ENCODE data around the gene ANKRD12. TPM values are rescaled to one million over a fixed set of nuclear protein-coding genes. Genes with fewer than 3 reads are reported as not detected.

The ANKRD12 gene
- total RNA-seq, 2 experiments from 2014 or later = 57.5 to 96.0 TPM

- DNase-seq (no peak), ATAC-seq (no peak)
- Mint-ChIP-seq H3K4me1 (peaks cover 62% of the 10 kb centered on the region), H3K27ac (peak overlapping the region; percentile 97), H3K4me3 (peak overlapping the region; percentile 89), H3K9me3 (ENCODE audit: low read depth) (no peaks in the 10 kb centered on the region), H3K27me3 (no peaks in the 10 kb centered on the region), H3K36me3 (ENCODE audit: low read depth) (peaks cover 70% of the 10 kb centered on the region)
- CTCF ChIA-PET = interaction anchor here (0.8 to 2.2 kb wide), 3 partner anchors 19 to 26 kb away, joined by 3 to 11 read pairs (median 3); no protein-coding TSS in a partner anchor
- intact Hi-C loops (cut with DNase I, micrococcal nuclease) = loop anchor here in 1 of 2 experiments (10.0 kb wide), 1 partner anchor 809 kb away; the partner anchor contains the start of gene VAPA
- POLR2A ChIA-PET = interaction anchor here (1.1 to 2.9 kb wide), 3 partner anchors 12 to 23 kb away, joined by 3 to 11 read pairs (median 4); no protein-coding TSS in a partner anchor
These were observed 31.2 kb upstream of the ANKRD12 start for GRCh38 chr18:9105420-9105819.

DNA sequence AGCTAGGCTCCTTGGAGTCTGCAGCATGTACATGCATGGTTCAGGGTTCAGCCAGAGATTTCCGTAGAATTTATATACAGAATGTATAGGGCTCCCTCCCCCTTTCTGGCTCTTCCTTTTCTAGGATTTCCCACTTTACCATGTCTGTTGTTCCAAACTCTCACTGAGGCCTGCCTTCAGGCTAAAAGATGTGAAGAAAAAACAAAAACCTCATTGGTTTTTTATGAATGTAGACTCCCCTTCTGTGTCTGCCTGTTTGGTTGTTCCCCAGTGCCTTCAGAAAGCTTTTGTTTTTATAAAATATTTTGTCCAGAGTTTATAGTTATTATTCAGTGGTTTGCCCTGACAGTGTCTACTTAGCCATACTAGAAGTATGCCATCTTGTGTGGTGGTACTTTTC is 30.5 kb upstream of the ANKRD12 start:
- H3K36me3 Mint-ChIP-seq (ENCODE audit: low read depth) = peaks cover 76% of the 10 kb centered on the region
- DNase-seq = no peak
- H3K27ac Mint-ChIP-seq = peak overlapping the region; percentile 97
- peak overlapping the region; percentile 89 for H3K4me3 Mint-ChIP-seq
- CTCF ChIA-PET = interaction anchor here (1.1 kb wide), 1 partner anchor 25 kb away, joined by 3 read pairs; no protein-coding TSS in a partner anchor
- no peaks in the 10 kb centered on the region for H3K27me3 Mint-ChIP-seq
- ATAC-seq = no peak
- peaks cover 66% of the 10 kb centered on the region for H3K4me1 Mint-ChIP-seq
- H3K9me3 Mint-ChIP-seq (ENCODE audit: low read depth) = no peaks in the 10 kb centered on the region
- POLR2A ChIA-PET = interaction anchor here (0.6 to 2.9 kb wide), 5 partner anchors 8 to 23 kb away, joined by 3 to 11 read pairs (median 3); no protein-coding TSS in a partner anchor
- intact Hi-C loops (cut with DNase I, micrococcal nuclease) = loop anchor here in 1 of 2 experiments (10.0 kb wide), 1 partner anchor 809 kb away; the partner anchor contains the start of gene VAPA

GRCh38 chr18:9106800-9107584 is 29.6 kb upstream of the ANKRD12 start:
- ATAC-seq = no peak
- CTCF ChIA-PET = no interaction called here
- Mint-ChIP-seq H3K4me1 (peaks cover 69% of the 10 kb centered on the region), H3K4me3 (peak overlapping the region; percentile 89), H3K9me3 (ENCODE audit: low read depth) (no peaks in the 10 kb centered on the region), H3K27ac (peak overlapping the region; percentile 97), H3K36me3 (ENCODE audit: low read depth) (peaks cover 85% of the 10 kb centered on the region), H3K27me3 (no peaks in the 10 kb centered on the region)
- no peak for DNase-seq
- POLR2A ChIA-PET = interaction anchor here (0.6 to 2.9 kb wide), 4 partner anchors 9 to 19 kb away, joined by 3 to 11 read pairs (median 3); no protein-coding TSS in a partner anchor
- intact Hi-C loops (cut with DNase I, micrococcal nuclease) = loop anchor here in 1 of 2 experiments (1.0 to 10.0 kb wide), 2 partner anchors 10 to 808 kb away; partner anchors contain the start of gene VAPA

- peaks cover 86% of the 10 kb centered on the region for H3K36me3 Mint-ChIP-seq (ENCODE audit: low read depth)
- ChIA-PET POLR2A (interaction anchor here (0.7 to 2.2 kb wide), 9 partner anchors 8 to 106 kb away, joined by 3 to 11 read pairs (median 5); partner anchors contain the start of gene ANKRD12), CTCF (interaction anchor here (1.0 to 3.6 kb wide), 11 partner anchors 13 to 80 kb away, joined by 3 to 16 read pairs (median 4); no protein-coding TSS in a partner anchor)
- DNase-seq (no peak), ATAC-seq (peak; percentile 32)
- intact Hi-C loops (cut with DNase I, micrococcal nuclease) = loop anchor here (1.0 to 10.0 kb wide), 4 partner anchors 8 to 806 kb away; partner anchors contain the start of gene VAPA (in 1 of the 2)
- H3K27ac Mint-ChIP-seq = peak overlapping the region; percentile 77
- peak overlapping the region; percentile 55 for H3K4me3 Mint-ChIP-seq
- H3K4me1 Mint-ChIP-seq = peaks cover 84% of the 10 kb centered on the region
- no peaks in the 10 kb centered on the region for H3K27me3 Mint-ChIP-seq
- no peaks in the 10 kb centered on the region for H3K9me3 Mint-ChIP-seq (ENCODE audit: low read depth)
These were observed 27.7 kb upstream of the ANKRD12 start for GRCh38 chr18:9108911-9109310.

GRCh38 chr18:9109523-9109922 is 27.1 kb upstream of the ANKRD12 start:
- Mint-ChIP-seq H3K27me3 (no peaks in the 10 kb centered on the region), H3K4me3 (peak overlapping the region; percentile 55), H3K4me1 (peaks cover 87% of the 10 kb centered on the region), H3K36me3 (ENCODE audit: low read depth) (peaks cover 81% of the 10 kb centered on the region), H3K9me3 (ENCODE audit: low read depth) (no peaks in the 10 kb centered on the region), H3K27ac (peak overlapping the region; percentile 77)
- ChIA-PET CTCF (interaction anchor here (0.7 to 3.6 kb wide), 13 partner anchors 12 to 79 kb away, joined by 3 to 16 read pairs (median 4); no protein-coding TSS in a partner anchor), POLR2A (interaction anchor here (1.1 to 2.2 kb wide), 9 partner anchors 8 to 27 kb away, joined by 3 to 11 read pairs (median 6); partner anchors contain the start of gene ANKRD12)
- no peak for DNase-seq
- intact Hi-C loops (cut with DNase I, micrococcal nuclease) = loop anchor here (1.0 to 10.0 kb wide), 4 partner anchors 8 to 805 kb away; partner anchors contain the start of gene VAPA (in 1 of the 2)
- ATAC-seq = peak; percentile 58

GRCh38 chr18:9113468-9114149 is 23.0 kb upstream of the ANKRD12 start:
- no peak for ATAC-seq
- POLR2A ChIA-PET = interaction anchor here (1.3 to 3.0 kb wide), 2 partner anchors 10 to 12 kb away, joined by 5 to 14 read pairs; partner anchors contain the start of gene NDUFV2
- H3K27ac Mint-ChIP-seq = peak overlapping the region; percentile 86

DNA sequence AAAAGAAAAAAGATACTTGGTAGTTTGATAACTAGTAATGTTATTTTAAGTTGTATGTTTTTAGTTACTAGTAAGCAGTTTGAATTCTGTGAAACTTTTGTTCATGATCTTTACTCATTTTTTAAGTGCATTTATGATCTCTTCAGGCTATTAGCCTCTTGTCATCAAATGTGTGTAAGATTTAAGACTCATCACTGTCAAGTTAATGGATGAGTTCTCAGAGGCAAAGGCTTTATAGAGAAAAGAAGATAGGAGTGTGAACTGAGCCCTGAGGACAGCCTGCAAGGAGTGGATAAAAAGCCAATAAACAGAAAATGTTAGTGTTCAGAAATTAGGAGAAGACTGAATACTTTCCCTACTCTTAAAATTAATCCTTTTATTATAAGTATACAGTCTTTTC is 20.6 kb upstream of the ANKRD12 start:
- H3K36me3 Mint-ChIP-seq (ENCODE audit: low read depth) = peaks cover 69% of the 10 kb centered on the region
- POLR2A ChIA-PET = interaction anchor here (1.1 to 3.3 kb wide), 4 partner anchors 10 to 42 kb away, joined by 4 to 45 read pairs (median 10); no protein-coding TSS in a partner anchor

More at GRCh38 chr18:9113468-9114149, 23.0 kb upstream of the ANKRD12 start:
- DNase-seq = no peak
- Mint-ChIP-seq H3K9me3 (ENCODE audit: low read depth) (no peaks in the 10 kb centered on the region), H3K36me3 (ENCODE audit: low read depth) (peaks cover 70% of the 10 kb centered on the region), H3K4me3 (peak overlapping the region; percentile 30), H3K27me3 (no peaks in the 10 kb centered on the region), H3K4me1 (peaks cover 88% of the 10 kb centered on the region)
- intact Hi-C loops (cut with DNase I, micrococcal nuclease) = no loop called here
- CTCF ChIA-PET = interaction anchor here (0.6 to 2.0 kb wide), 5 partner anchors 10 to 35 kb away, joined by 3 to 6 read pairs (median 4); no protein-coding TSS in a partner anchor

DNA sequence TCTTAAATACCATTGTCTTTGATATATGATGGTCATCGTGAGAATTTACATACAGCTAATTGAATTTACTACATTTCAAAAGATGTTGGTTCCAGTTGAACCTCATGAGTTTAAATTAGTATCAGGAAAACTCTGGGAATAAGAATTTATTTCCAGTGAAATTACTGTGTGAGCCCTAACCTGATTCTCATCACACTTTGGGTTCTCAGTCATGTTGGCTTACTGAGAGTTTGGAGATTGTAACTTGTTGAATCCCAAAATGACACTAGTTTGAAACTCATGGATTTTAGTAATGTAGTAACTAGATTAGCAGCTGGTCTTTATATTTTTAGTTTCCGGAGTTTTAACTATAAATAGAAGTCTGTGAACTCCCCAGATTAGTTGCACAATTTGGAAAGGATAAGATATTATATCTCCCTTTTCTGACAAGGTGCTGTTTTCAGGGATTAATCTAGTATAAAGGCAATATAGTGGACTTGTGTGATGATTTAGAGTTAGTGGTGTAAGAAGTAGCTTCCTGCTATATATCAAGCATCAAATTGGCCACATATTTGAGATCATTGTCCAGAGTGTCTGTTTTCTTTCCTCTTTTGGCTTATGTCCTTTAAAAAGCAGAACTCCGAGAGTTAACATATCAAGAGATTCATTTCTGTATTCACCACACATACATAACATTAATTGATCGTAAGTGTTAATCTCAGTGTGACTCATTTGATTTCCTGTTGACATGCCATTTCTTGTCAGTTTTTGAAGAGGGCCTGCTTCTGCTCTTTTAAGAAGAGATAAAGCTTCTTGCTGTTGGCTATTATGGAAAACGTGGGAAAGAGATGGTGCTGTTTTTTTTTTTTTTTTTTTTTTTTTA is 18.4 kb upstream of the ANKRD12 start:
- H3K27ac Mint-ChIP-seq = peak overlapping the region; percentile 99
- DNase-seq (no peak), ATAC-seq (peak; percentile 51)
- intact Hi-C loops (cut with DNase I, micrococcal nuclease) = loop anchor here (1.0 kb wide), 8 partner anchors 9 to 35 kb away; partner anchors contain the start of genes ANKRD12 (in 2 of the 2) and NDUFV2 (in 1 of the 2)
- peak overlapping the region; percentile 66 for H3K4me3 Mint-ChIP-seq
- H3K9me3 Mint-ChIP-seq (ENCODE audit: low read depth) = no peaks in the 10 kb centered on the region
- peaks cover 63% of the 10 kb centered on the region for H3K36me3 Mint-ChIP-seq (ENCODE audit: low read depth)
- no peaks in the 10 kb centered on the region for H3K27me3 Mint-ChIP-seq
- CTCF ChIA-PET = interaction anchor here (0.7 to 3.6 kb wide), 11 partner anchors 15 to 72 kb away, joined by 3 to 19 read pairs (median 3); partner anchors contain the start of gene NDUFV2
- POLR2A ChIA-PET = interaction anchor here (0.6 to 3.3 kb wide), 15 partner anchors 9 to 56 kb away, joined by 3 to 45 read pairs (median 9); partner anchors contain the start of genes ANKRD12 and NDUFV2
- H3K4me1 Mint-ChIP-seq = peaks cover 80% of the 10 kb centered on the region

More for the DNA sequence above, 20.6 kb upstream of the ANKRD12 start:
- intact Hi-C loops (cut with DNase I, micrococcal nuclease) = no loop called here
- Mint-ChIP-seq H3K27ac (peak overlapping the region; percentile 99), H3K4me1 (peaks cover 83% of the 10 kb centered on the region), H3K9me3 (ENCODE audit: low read depth) (no peaks in the 10 kb centered on the region), H3K4me3 (peak overlapping the region; percentile 73), H3K27me3 (no peaks in the 10 kb centered on the region)
- ATAC-seq (no peak), DNase-seq (no peak)
- CTCF ChIA-PET = interaction anchor here (0.9 to 3.6 kb wide), 4 partner anchors 13 to 44 kb away, joined by 4 to 17 read pairs (median 11); partner anchors contain the start of gene NDUFV2

- POLR2A ChIA-PET = interaction anchor here (0.7 kb wide), 1 partner anchor 21 kb away, joined by 3 read pairs; no protein-coding TSS in a partner anchor
- CTCF ChIA-PET = interaction anchor here (1.6 to 2.5 kb wide), 2 partner anchors 10 to 14 kb away, joined by 5 read pairs; no protein-coding TSS in a partner anchor
- intact Hi-C loops (cut with DNase I, micrococcal nuclease) = loop anchor here in 1 of 2 experiments (1.0 kb wide), 1 partner anchor 9 kb away; no protein-coding TSS in a partner anchor
- H3K36me3 Mint-ChIP-seq (ENCODE audit: low read depth) = peaks cover 67% of the 10 kb centered on the region
- DNase-seq = no peak
- H3K27ac Mint-ChIP-seq = peak overlapping the region; percentile 85
- H3K27me3 Mint-ChIP-seq = no peaks in the 10 kb centered on the region
- H3K4me1 Mint-ChIP-seq = peaks cover 74% of the 10 kb centered on the region
- no peak for ATAC-seq
- H3K9me3 Mint-ChIP-seq (ENCODE audit: low read depth) = no peaks in the 10 kb centered on the region
- H3K4me3 Mint-ChIP-seq = peak overlapping the region; percentile 39
These were observed 15.8 kb upstream of the ANKRD12 start for GRCh38 chr18:9120796-9121195.
